Loucy (cell line): ENCODE measurements around the gene AMHR2.

Experiments used
- EZH2phosphoT487 ChIP-seq: fragments of 200-600 bp; IDR thresholded peaks from 2 replicates; pipeline ENCODE4 v1.6.1; 2018; ENCODE audit warnings: antibody characterized with exemption, mild to moderate bottlenecking, moderate library complexity, borderline replicate concordance
- TF ChIP-seq, protein P1 (sequence below): fragments of 200-600 bp; sonication (generic); conservative IDR thresholded peaks from 2 replicates; pipeline ENCODE4 v1.5.1; 2014; ENCODE audit warnings: mild to moderate bottlenecking, antibody characterized with exemption, low read length

DNA sequence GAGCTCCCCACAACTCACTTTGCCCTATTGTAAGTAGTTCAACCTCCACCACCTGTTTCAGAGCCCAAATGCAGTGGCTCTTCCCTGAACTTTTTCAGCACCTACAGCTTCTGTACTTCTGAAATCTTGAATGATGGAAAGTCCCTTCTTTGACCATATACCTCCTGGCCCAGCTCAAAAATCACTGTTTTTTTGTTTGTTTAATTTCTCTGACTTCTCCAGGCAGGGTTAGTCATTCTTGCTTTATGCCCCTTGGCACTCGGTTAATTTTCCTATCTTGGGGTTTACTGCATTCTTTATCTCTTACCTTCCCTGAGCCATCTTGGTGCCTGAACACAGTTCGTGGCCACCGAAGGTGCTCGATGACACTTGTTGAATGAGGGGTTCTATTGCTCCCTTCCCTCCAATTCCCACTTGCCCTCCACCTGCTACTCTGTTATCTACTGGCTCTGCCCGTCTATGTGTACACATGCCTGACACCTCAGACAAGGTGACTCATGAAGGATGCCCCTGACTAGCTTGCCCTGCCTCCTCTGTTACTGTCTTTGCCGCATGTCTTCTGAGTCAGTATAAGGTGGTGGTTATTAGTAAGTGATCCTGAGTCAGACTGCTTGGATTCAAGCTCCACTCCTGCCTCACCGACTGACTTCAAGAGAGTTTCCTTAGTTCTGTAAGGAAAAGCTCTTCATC is 4.4 kb downstream of the AMHR2 start:
- TF ChIP-seq, protein P1, sequence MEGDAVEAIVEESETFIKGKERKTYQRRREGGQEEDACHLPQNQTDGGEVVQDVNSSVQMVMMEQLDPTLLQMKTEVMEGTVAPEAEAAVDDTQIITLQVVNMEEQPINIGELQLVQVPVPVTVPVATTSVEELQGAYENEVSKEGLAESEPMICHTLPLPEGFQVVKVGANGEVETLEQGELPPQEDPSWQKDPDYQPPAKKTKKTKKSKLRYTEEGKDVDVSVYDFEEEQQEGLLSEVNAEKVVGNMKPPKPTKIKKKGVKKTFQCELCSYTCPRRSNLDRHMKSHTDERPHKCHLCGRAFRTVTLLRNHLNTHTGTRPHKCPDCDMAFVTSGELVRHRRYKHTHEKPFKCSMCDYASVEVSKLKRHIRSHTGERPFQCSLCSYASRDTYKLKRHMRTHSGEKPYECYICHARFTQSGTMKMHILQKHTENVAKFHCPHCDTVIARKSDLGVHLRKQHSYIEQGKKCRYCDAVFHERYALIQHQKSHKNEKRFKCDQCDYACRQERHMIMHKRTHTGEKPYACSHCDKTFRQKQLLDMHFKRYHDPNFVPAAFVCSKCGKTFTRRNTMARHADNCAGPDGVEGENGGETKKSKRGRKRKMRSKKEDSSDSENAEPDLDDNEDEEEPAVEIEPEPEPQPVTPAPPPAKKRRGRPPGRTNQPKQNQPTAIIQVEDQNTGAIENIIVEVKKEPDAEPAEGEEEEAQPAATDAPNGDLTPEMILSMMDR, result no peak
- TF ChIP-seq EZH2phosphoT487, result no peak
